Neural cell (in vitro differentiated cells): ENCODE results near the gene ACSS3. TPM values are rescaled to one million over a fixed set of nuclear protein-coding genes. Genes with fewer than 3 reads are reported as not detected.

Source experiments
- H2AFZ ChIP-seq: fragments of 200-600, 300-800 bp; sonication (generic), shearing (Covaris generic); 2 replicates; pipeline ENCODE4 v1.6.0; 2014; ENCODE audit warnings: low read depth, mild to moderate bottlenecking, antibody characterized with exemption, low read length, moderate library complexity
- H3F3A ChIP-seq: fragments of 200-600 bp; shearing (Covaris generic); 2 replicates; pipeline ENCODE4 v1.6.1; 2016; ENCODE audit warnings: mild to moderate bottlenecking, moderate library complexity, mixed read lengths, antibody characterized with exemption, low read length; ENCODE audit not compliant: insufficient read depth, poor library complexity, severe bottlenecking
- H3K27ac ChIP-seq: fragments of 200-600, 300-800 bp; sonication (generic), shearing (Covaris generic); 2 replicates; pipeline ENCODE4 v1.5.1; 2014; ENCODE audit warnings: mild to moderate bottlenecking, low read length, moderate library complexity
- H3K27me3 ChIP-seq: fragments of 300-800, 200-600 bp; sonication (generic), shearing (Covaris generic); 2 replicates; pipeline ENCODE4 v1.6.0; 2014; ENCODE audit warnings: mild to moderate bottlenecking, low read depth, low read length, moderate library complexity; ENCODE audit not compliant: insufficient read depth
- H3K36me3 ChIP-seq: fragments of 300-800, 200-600 bp; sonication (generic), shearing (Covaris generic); 2 replicates; pipeline ENCODE4 v1.5.1; 2014; ENCODE audit warnings: mild to moderate bottlenecking, antibody characterized with exemption, low read length, moderate library complexity; ENCODE audit not compliant: insufficient read depth
- H3K4me2 ChIP-seq: fragments of 300-800, 200-600 bp; sonication (generic), shearing (Covaris generic); 2 replicates; pipeline ENCODE4 v1.6.0; 2014; ENCODE audit warnings: mild to moderate bottlenecking, low read length
- H3K4me3 ChIP-seq: fragments of 300-800, 200-600 bp; sonication (generic), shearing (Covaris generic); 2 replicates; pipeline ENCODE4 v1.5.1; 2014; ENCODE audit warnings: mild to moderate bottlenecking, low read length, moderate library complexity
- H3K79me2 ChIP-seq: fragments of 200-600 bp; shearing (Covaris generic); replicated peaks from 2 replicates; pipeline ENCODE4 v1.6.0; 2014; ENCODE audit warnings: mild to moderate bottlenecking, low read length, moderate library complexity; ENCODE audit not compliant: insufficient read depth
- H3K9ac ChIP-seq: fragments of 300-800, 200-600 bp; sonication (generic), shearing (Covaris generic); 2 replicates; pipeline ENCODE4 v1.6.1; 2016; ENCODE audit warnings: mild to moderate bottlenecking, low read length, mixed read lengths
- H3K9me2 ChIP-seq: fragments of 200-600 bp; shearing (Covaris generic); 2 replicates; pipeline ENCODE4 v1.6.1; 2016; ENCODE audit warnings: mild to moderate bottlenecking, low read length, mixed read lengths; ENCODE audit not compliant: insufficient read depth
- H3K9me3 ChIP-seq: fragments of 200-600, 300-800 bp; sonication (generic), shearing (Covaris generic); 2 replicates; pipeline ENCODE4 v1.6.1; 2016; ENCODE audit warnings: mild to moderate bottlenecking, mixed run types, low read length, moderate library complexity, mixed read lengths
- H4K20me1 ChIP-seq: fragments of 200-600 bp; shearing (Covaris generic); 2 replicates; pipeline ENCODE4 v1.6.1; 2016; ENCODE audit warnings: mild to moderate bottlenecking, mixed run types; ENCODE audit not compliant: insufficient read depth
- EP300 ChIP-seq: fragments of 450-650 bp; conservative IDR thresholded peaks from 2 replicates; pipeline ENCODE4 v1.6.1; 2014; ENCODE audit warnings: antibody characterized with exemption, mild to moderate bottlenecking, moderate library complexity; ENCODE audit not compliant: poor library complexity, severe bottlenecking
- EZH2 ChIP-seq: fragments of 200-600, 300-800 bp; shearing (Covaris generic), sonication (generic); IDR thresholded peaks from 2 replicates; pipeline ENCODE4 v1.6.1; 2014; ENCODE audit warnings: antibody characterized with exemption, low read length, borderline replicate concordance, mild to moderate bottlenecking; ENCODE audit not compliant: insufficient read depth, poor library complexity, severe bottlenecking
- RAD21 ChIP-seq: fragments of 450-650 bp; conservative IDR thresholded peaks from 2 replicates; pipeline ENCODE4 v1.6.1; 2014; ENCODE audit warnings: antibody characterized with exemption, mild to moderate bottlenecking, moderate library complexity
- REST ChIP-seq: IDR thresholded peaks from 2 replicates; pipeline ENCODE4 v1.6.1; 2012; ENCODE audit warnings: borderline replicate concordance
- SMC3 ChIP-seq: fragments of 450-650 bp; conservative IDR thresholded peaks from 2 replicates; pipeline ENCODE4 v1.6.1; 2014; ENCODE audit warnings: antibody characterized with exemption, mild to moderate bottlenecking, moderate library complexity; ENCODE audit not compliant: poor library complexity
- polyA plus RNA-seq: library from polyadenylated mRNA; depleted of rRNA; stranded (reverse); fragments of >200 nt; gene quantifications from 2 replicates; pipeline ENCODE4 v1.2.3, GENCODE V29; 2014
- TF ChIP-seq, protein P1 (sequence below): fragments of 450-650 bp; IDR thresholded peaks from 2 replicates; pipeline ENCODE4 v1.5.1; 2014; ENCODE audit warnings: antibody characterized with exemption, mild to moderate bottlenecking, moderate library complexity; ENCODE audit not compliant: poor library complexity, severe bottlenecking

Gene ACSS3
- polyA plus RNA-seq, 1 donor from 2014 or later: 0.31 TPM

GRCh38 chr12:81168445-81168844, 90.6 kb downstream of the ACSS3 start:
- Histone ChIP-seq H3K9me2 (no peaks in the 10 kb centered on the region), H4K20me1 (no peaks in the 10 kb centered on the region), H3K36me3 (no peaks in the 10 kb centered on the region), H3F3A (no peaks in the 10 kb centered on the region), H3K9me3 (no peaks in the 10 kb centered on the region), H3K4me2 (no peak overlapping the region), H3K4me3 (no peak overlapping the region), H3K27ac (no peak overlapping the region), H3K9ac (no peak overlapping the region), H3K27me3 (no peaks in the 10 kb centered on the region), H2AFZ (no peak overlapping the region), H3K79me2 (no peaks in the 10 kb centered on the region)
- TF ChIP-seq EP300 (no peak), REST (no peak), EZH2 (no peak), SMC3 (no peak), RAD21 (no peak)
- TF ChIP-seq, protein P1, sequence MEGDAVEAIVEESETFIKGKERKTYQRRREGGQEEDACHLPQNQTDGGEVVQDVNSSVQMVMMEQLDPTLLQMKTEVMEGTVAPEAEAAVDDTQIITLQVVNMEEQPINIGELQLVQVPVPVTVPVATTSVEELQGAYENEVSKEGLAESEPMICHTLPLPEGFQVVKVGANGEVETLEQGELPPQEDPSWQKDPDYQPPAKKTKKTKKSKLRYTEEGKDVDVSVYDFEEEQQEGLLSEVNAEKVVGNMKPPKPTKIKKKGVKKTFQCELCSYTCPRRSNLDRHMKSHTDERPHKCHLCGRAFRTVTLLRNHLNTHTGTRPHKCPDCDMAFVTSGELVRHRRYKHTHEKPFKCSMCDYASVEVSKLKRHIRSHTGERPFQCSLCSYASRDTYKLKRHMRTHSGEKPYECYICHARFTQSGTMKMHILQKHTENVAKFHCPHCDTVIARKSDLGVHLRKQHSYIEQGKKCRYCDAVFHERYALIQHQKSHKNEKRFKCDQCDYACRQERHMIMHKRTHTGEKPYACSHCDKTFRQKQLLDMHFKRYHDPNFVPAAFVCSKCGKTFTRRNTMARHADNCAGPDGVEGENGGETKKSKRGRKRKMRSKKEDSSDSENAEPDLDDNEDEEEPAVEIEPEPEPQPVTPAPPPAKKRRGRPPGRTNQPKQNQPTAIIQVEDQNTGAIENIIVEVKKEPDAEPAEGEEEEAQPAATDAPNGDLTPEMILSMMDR: no peak

- TF ChIP-seq REST: no peak
- Histone ChIP-seq H3F3A (no peaks in the 10 kb centered on the region), H3K9me3 (no peaks in the 10 kb centered on the region), H3K4me2 (no peak overlapping the region), H3K27me3 (no peaks in the 10 kb centered on the region), H3K27ac (no peak overlapping the region), H2AFZ (no peak overlapping the region), H3K9me2 (no peaks in the 10 kb centered on the region), H3K36me3 (no peaks in the 10 kb centered on the region), H3K79me2 (no peaks in the 10 kb centered on the region), H3K4me3 (no peak overlapping the region), H3K9ac (no peak overlapping the region), H4K20me1 (no peaks in the 10 kb centered on the region)
Measured at GRCh38 chr12:81170072-81170471, 92.2 kb downstream of the ACSS3 start.
